Measurements from ENCODE around the gene C11orf21. TPM values are rescaled to one million over a fixed set of nuclear protein-coding genes. Genes with fewer than 3 reads are reported as not detected.

The C11orf21 gene
- total RNA-seq, 1 experiment from 2014 or later: not detected

DNA sequence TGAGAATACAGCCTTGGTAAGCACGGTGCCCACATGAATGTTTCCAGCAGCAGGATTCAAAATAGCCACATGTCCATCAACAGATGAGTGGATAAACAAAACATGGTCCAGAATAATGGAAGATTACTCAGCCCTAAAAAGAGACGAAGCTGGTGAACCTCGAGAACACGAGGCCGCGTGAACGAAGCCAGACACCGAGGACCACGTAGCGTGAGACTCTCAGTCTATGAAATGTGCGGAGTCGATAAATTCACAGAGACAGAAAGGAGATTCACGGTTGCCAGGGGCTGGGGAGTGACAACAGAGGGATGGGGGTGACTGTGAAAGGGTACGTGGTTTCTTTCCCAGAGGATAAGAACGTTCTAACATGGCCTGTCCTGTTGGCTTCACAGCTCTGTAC, 28.4 kb downstream of the C11orf21 start:
- CTCF ChIA-PET: interaction anchor here (0.6 kb wide), 1 partner anchor 187 kb away, joined by 3 read pairs; no protein-coding TSS in a partner anchor
- intact Hi-C loops (cut with micrococcal nuclease; ENCODE audit: unreplicated experiment): no loop called here
- H3K36me3 Mint-ChIP-seq (ENCODE audit: insufficient read depth, unreplicated experiment): no peaks in the 10 kb centered on the region
- H3K27ac Mint-ChIP-seq (ENCODE audit: unreplicated experiment): no peak overlapping the region
- H3K4me3 Mint-ChIP-seq (ENCODE audit: low read depth, unreplicated experiment): no peak overlapping the region
- H3K27me3 Mint-ChIP-seq (ENCODE audit: unreplicated experiment): peaks cover 85% of the 10 kb centered on the region
- no peaks in the 10 kb centered on the region for H3K9me3 Mint-ChIP-seq (ENCODE audit: low read depth, unreplicated experiment)
- BruUV-seq (replicated peaks): no TSS peak
- DNase-seq: no peak
- TF ChIP-seq, protein P1, sequence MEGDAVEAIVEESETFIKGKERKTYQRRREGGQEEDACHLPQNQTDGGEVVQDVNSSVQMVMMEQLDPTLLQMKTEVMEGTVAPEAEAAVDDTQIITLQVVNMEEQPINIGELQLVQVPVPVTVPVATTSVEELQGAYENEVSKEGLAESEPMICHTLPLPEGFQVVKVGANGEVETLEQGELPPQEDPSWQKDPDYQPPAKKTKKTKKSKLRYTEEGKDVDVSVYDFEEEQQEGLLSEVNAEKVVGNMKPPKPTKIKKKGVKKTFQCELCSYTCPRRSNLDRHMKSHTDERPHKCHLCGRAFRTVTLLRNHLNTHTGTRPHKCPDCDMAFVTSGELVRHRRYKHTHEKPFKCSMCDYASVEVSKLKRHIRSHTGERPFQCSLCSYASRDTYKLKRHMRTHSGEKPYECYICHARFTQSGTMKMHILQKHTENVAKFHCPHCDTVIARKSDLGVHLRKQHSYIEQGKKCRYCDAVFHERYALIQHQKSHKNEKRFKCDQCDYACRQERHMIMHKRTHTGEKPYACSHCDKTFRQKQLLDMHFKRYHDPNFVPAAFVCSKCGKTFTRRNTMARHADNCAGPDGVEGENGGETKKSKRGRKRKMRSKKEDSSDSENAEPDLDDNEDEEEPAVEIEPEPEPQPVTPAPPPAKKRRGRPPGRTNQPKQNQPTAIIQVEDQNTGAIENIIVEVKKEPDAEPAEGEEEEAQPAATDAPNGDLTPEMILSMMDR (IDR thresholded peaks at IDR 0.05; ENCODE audit: unreplicated experiment): no peak
- H3K4me1 Mint-ChIP-seq (ENCODE audit: low read depth, unreplicated experiment): no peaks in the 10 kb centered on the region

DNA sequence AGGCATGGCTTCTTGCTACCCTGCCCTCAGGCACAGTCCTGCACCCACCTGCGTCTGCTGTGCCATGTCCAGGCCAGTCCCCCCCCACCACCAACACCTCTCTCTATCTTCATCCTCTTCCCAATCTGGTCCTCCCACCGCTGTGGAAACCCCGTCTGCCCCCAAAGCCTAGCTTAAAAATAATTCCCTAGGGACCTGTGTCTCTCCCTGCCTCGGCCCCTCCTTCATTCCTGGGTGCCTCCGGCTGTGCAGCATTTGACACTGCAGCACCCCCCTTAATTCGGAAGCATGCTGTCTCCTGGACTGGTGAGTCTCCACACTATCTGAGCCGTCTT, 28.8 kb downstream of the C11orf21 start:
- Mint-ChIP-seq H3K27ac (ENCODE audit: unreplicated experiment) (no peak overlapping the region), H3K4me3 (ENCODE audit: low read depth, unreplicated experiment) (no peak overlapping the region), H3K36me3 (ENCODE audit: insufficient read depth, unreplicated experiment) (no peaks in the 10 kb centered on the region), H3K4me1 (ENCODE audit: low read depth, unreplicated experiment) (no peaks in the 10 kb centered on the region), H3K9me3 (ENCODE audit: low read depth, unreplicated experiment) (no peaks in the 10 kb centered on the region), H3K27me3 (ENCODE audit: unreplicated experiment) (peaks cover 85% of the 10 kb centered on the region)
- no peak for DNase-seq
- CTCF ChIA-PET: interaction anchor here (0.6 kb wide), 1 partner anchor 187 kb away, joined by 3 read pairs; no protein-coding TSS in a partner anchor
- TF ChIP-seq, protein P1 (IDR thresholded peaks at IDR 0.05; ENCODE audit: unreplicated experiment): no peak
- BruUV-seq (replicated peaks): no TSS peak
- intact Hi-C loops (cut with micrococcal nuclease; ENCODE audit: unreplicated experiment): no loop called here

GRCh38 chr11:2272228-2272945, 29.3 kb downstream of the C11orf21 start:
- no peak for DNase-seq
- BruUV-seq (replicated peaks): no TSS peak
- Mint-ChIP-seq H3K27ac (ENCODE audit: unreplicated experiment) (no peak overlapping the region), H3K4me1 (ENCODE audit: low read depth, unreplicated experiment) (no peaks in the 10 kb centered on the region), H3K36me3 (ENCODE audit: insufficient read depth, unreplicated experiment) (no peaks in the 10 kb centered on the region), H3K9me3 (ENCODE audit: low read depth, unreplicated experiment) (no peaks in the 10 kb centered on the region), H3K27me3 (ENCODE audit: unreplicated experiment) (peaks cover 83% of the 10 kb centered on the region), H3K4me3 (ENCODE audit: low read depth, unreplicated experiment) (no peak overlapping the region)
- intact Hi-C loops (cut with micrococcal nuclease; ENCODE audit: unreplicated experiment): no loop called here
- CTCF ChIA-PET: no interaction called here
- TF ChIP-seq, protein P1 (IDR thresholded peaks at IDR 0.05; ENCODE audit: unreplicated experiment): no peak

- intact Hi-C loops (cut with micrococcal nuclease; ENCODE audit: unreplicated experiment): no loop called here
- TF ChIP-seq, protein P1 (IDR thresholded peaks at IDR 0.05; ENCODE audit: unreplicated experiment): no peak
- no TSS peak for BruUV-seq (replicated peaks)
These were observed 30.1 kb downstream of the C11orf21 start for GRCh38 chr11:2271327-2272227.

More at GRCh38 chr11:2271327-2272227, 30.1 kb downstream of the C11orf21 start:
- Mint-ChIP-seq H3K27me3 (ENCODE audit: unreplicated experiment) (peaks cover 78% of the 10 kb centered on the region), H3K27ac (ENCODE audit: unreplicated experiment) (no peak overlapping the region), H3K4me1 (ENCODE audit: low read depth, unreplicated experiment) (no peaks in the 10 kb centered on the region), H3K4me3 (ENCODE audit: low read depth, unreplicated experiment) (no peak overlapping the region), H3K9me3 (ENCODE audit: low read depth, unreplicated experiment) (no peaks in the 10 kb centered on the region), H3K36me3 (ENCODE audit: insufficient read depth, unreplicated experiment) (no peaks in the 10 kb centered on the region)
- no peak for DNase-seq
- CTCF ChIA-PET: no interaction called here
